GM12878 (cell line): ENCODE results near the gene FXYD6.

Experiments
- BRCA1 ChIP-seq: IDR thresholded peaks from 2 replicates; pipeline ENCODE4 v1.6.1; 2011; ENCODE audit warnings: low read depth, low read length, improper control_type of control experiment
- CREB1 ChIP-seq: IDR thresholded peaks from 2 replicates; pipeline ENCODE4 v1.6.1; 2012; ENCODE audit warnings: low read depth, mild to moderate bottlenecking, inconsistent platforms
- CREM ChIP-seq: IDR thresholded peaks from 2 replicates; pipeline ENCODE4 v1.6.1; 2014; ENCODE audit warnings: antibody characterized with exemption, low read depth
- EZH2 ChIP-seq: IDR thresholded peaks from 2 replicates; pipeline ENCODE4 v1.6.1; 2012; ENCODE audit warnings: low read depth, mild to moderate bottlenecking, control low read depth, inconsistent platforms, low read length, borderline replicate concordance; ENCODE audit not compliant: control insufficient read depth
- NFYB ChIP-seq: IDR thresholded peaks from 2 replicates; pipeline ENCODE4 v1.6.1; 2011; ENCODE audit warnings: low read depth, mild to moderate bottlenecking, low read length, improper control_type of control experiment, moderate library complexity; ENCODE audit not compliant: insufficient read depth
- POLR2AphosphoS2 ChIP-seq: IDR thresholded peaks from 2 replicates; pipeline ENCODE4 v1.6.1; 2011; ENCODE audit warnings: low read depth, mild to moderate bottlenecking, low read length, improper control_type of control experiment, moderate library complexity
- RCOR1 ChIP-seq: conservative IDR thresholded peaks from 2 replicates; pipeline ENCODE4 v1.6.1; 2012; ENCODE audit warnings: low read depth, low read length, improper control_type of control experiment
- TBL1XR1 ChIP-seq: IDR thresholded peaks from 2 replicates; pipeline ENCODE4 v1.6.1; 2012; ENCODE audit warnings: low read depth, low read length, improper control_type of control experiment
- ZNF384 ChIP-seq: IDR thresholded peaks from 2 replicates; pipeline ENCODE4 v1.6.1; 2012; ENCODE audit warnings: low read depth, mild to moderate bottlenecking, low read length, improper control_type of control experiment, borderline replicate concordance
- ZZZ3 ChIP-seq: IDR thresholded peaks from 2 replicates; pipeline ENCODE4 v1.6.1; 2011; ENCODE audit warnings: low read depth; ENCODE audit not compliant: control insufficient read depth, insufficient read length
- TF ChIP-seq, protein P1 (sequence below): fragments of 450-650 bp; IDR thresholded peaks from 2 replicates; pipeline ENCODE4 v1.6.1; 2017; ENCODE audit warnings: borderline replicate concordance
- TF ChIP-seq, protein P2 (sequence below), 3 experiments: IDR thresholded peaks in 2 of 3; conservative IDR thresholded peaks in 1 of 3; 2 replicates each; pipeline ENCODE4 v1.5.1; 2011; ENCODE audit warnings: low read depth in 3 of 3, low read length in 3 of 3, mild to moderate bottlenecking in 3 of 3, control low read depth in 2 of 3, moderate library complexity in 2 of 3, inconsistent platforms in 1 of 3, mixed read lengths in 1 of 3; ENCODE audit not compliant: control insufficient read depth in 2 of 3, insufficient read depth in 1 of 3; ENCODE audit errors: extremely low read depth in 1 of 3
- TF ChIP-seq, protein P3 (sequence below): IDR thresholded peaks from 2 replicates; pipeline ENCODE4 v1.6.1; 2012; ENCODE audit warnings: low read depth, low read length, improper control_type of control experiment

DNA sequence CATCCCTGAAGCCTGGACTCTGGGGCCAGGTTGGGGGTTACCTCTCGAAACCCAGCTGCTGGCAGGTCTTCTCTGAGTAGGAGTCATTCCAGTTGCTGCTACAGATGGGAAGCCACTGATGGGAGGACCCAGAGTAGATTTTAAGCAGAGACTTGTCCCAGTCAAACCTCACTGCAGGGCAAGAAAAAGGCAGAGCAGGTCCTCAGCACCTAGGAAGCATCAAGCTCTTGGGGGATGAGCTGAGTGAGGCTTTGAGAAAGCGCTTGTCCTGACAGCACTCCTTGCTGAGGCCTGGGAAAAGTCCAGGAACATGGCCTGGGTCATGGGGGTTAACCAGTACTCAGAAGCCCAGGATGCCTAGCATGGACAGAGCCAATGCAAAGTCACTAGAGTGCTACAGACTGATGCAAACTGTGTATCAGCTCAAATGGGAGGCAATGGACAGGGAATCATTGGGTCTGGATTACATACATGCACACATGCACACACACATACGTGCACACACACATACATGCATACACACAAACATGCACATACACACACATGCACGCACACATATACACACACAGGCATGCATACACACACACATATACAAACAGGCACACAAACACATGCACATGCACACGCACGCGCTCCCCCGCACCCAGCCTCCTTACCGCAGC lies 37.4 kb upstream of the FXYD6 start:
- TF ChIP-seq ZNF384 = no peak
- no peak for TF ChIP-seq CREB1
- TF ChIP-seq, protein P1, sequence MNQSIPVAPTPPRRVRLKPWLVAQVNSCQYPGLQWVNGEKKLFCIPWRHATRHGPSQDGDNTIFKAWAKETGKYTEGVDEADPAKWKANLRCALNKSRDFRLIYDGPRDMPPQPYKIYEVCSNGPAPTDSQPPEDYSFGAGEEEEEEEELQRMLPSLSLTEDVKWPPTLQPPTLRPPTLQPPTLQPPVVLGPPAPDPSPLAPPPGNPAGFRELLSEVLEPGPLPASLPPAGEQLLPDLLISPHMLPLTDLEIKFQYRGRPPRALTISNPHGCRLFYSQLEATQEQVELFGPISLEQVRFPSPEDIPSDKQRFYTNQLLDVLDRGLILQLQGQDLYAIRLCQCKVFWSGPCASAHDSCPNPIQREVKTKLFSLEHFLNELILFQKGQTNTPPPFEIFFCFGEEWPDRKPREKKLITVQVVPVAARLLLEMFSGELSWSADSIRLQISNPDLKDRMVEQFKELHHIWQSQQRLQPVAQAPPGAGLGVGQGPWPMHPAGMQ = no peak
- TF ChIP-seq TBL1XR1 = no peak
- no peak for TF ChIP-seq BRCA1
- TF ChIP-seq, protein P2, sequence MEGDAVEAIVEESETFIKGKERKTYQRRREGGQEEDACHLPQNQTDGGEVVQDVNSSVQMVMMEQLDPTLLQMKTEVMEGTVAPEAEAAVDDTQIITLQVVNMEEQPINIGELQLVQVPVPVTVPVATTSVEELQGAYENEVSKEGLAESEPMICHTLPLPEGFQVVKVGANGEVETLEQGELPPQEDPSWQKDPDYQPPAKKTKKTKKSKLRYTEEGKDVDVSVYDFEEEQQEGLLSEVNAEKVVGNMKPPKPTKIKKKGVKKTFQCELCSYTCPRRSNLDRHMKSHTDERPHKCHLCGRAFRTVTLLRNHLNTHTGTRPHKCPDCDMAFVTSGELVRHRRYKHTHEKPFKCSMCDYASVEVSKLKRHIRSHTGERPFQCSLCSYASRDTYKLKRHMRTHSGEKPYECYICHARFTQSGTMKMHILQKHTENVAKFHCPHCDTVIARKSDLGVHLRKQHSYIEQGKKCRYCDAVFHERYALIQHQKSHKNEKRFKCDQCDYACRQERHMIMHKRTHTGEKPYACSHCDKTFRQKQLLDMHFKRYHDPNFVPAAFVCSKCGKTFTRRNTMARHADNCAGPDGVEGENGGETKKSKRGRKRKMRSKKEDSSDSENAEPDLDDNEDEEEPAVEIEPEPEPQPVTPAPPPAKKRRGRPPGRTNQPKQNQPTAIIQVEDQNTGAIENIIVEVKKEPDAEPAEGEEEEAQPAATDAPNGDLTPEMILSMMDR (IDR thresholded peaks at IDR 0.05 in 2 of 3, conservative IDR thresholded peaks at IDR 0.05 in 1 of 3; ENCODE audit: control insufficient read depth in 2 of 3, extremely low read depth in 1 of 3, insufficient read depth in 1 of 3, low read depth in 3 of 3, low read length in 3 of 3) = no peak
- TF ChIP-seq, protein P3, sequence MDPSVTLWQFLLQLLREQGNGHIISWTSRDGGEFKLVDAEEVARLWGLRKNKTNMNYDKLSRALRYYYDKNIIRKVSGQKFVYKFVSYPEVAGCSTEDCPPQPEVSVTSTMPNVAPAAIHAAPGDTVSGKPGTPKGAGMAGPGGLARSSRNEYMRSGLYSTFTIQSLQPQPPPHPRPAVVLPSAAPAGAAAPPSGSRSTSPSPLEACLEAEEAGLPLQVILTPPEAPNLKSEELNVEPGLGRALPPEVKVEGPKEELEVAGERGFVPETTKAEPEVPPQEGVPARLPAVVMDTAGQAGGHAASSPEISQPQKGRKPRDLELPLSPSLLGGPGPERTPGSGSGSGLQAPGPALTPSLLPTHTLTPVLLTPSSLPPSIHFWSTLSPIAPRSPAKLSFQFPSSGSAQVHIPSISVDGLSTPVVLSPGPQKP = no peak
- TF ChIP-seq ZZZ3 = no peak
- no peak for TF ChIP-seq RCOR1
- TF ChIP-seq CREM = no peak
- no peak for TF ChIP-seq EZH2
- no peak for TF ChIP-seq NFYB
- TF ChIP-seq POLR2AphosphoS2 = no peak
